ENCODE data around the gene PITPNB.

DNA sequence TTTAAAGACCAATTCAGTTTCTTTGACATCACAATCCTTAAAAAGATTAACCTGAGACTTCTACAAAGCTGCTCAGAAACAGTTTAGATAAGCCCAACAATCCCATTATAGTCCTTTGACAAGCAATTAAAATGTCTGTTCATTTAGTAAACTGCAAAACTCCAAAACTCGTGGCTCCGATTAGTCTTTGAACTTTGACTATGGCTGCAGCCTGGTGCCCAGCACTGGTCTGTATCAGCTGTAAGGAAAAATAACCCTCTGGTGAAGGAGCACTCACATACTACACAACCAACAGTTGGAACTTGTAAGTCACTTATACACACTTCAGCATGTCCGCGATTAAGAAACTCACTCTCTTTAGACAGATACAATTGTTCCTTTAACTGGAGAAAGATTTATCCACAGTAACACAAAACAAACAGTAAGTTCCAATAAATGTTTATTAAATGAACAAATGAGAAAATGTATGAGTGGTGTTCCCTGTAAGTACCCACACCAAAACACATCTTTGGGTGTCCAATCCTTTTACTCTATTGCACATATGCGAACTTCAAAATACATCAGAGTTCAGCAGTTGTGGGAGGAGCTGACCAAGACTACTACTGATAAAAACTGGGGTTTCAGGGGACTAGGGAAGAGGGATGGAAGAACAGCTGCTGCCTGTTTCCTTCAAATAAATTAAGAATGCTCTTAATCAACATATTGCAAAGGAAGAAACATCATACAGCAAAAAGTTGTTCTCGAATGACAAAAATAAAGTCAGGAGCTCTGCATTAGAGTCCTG, 36.4 kb downstream of the PITPNB start:
- TF ChIP-seq POLR2AphosphoS5 (IDR thresholded peaks at IDR 0.05; ENCODE audit: low read depth, low read length) (no peak), CEBPB (IDR thresholded peaks at IDR 0.05; ENCODE audit: low read depth) (no peak), POLR2A (IDR thresholded peaks at IDR 0.05; ENCODE audit: borderline replicate concordance, extremely low read depth, insufficient read depth, insufficient read length) (no peak), SIN3A (IDR thresholded peaks at IDR 0.05; ENCODE audit: low read depth) (no peak), JUND (IDR thresholded peaks at IDR 0.05) (no peak), EZH2 (IDR thresholded peaks at IDR 0.05) (no peak), EGR1 (IDR thresholded peaks at IDR 0.05; ENCODE audit: low read depth) (no peak), EZH2phosphoT487 (IDR thresholded peaks at IDR 0.05; ENCODE audit: borderline replicate concordance) (no peak), ZFX (IDR thresholded peaks at IDR 0.05) (no peak), ELF1 (IDR thresholded peaks at IDR 0.05; ENCODE audit: borderline replicate concordance, low read depth) (no peak), YY1 (IDR thresholded peaks at IDR 0.05; ENCODE audit: extremely low read depth, insufficient replicate concordance, low read depth, low read length) (no peak)
- TF ChIP-seq, protein P1, sequence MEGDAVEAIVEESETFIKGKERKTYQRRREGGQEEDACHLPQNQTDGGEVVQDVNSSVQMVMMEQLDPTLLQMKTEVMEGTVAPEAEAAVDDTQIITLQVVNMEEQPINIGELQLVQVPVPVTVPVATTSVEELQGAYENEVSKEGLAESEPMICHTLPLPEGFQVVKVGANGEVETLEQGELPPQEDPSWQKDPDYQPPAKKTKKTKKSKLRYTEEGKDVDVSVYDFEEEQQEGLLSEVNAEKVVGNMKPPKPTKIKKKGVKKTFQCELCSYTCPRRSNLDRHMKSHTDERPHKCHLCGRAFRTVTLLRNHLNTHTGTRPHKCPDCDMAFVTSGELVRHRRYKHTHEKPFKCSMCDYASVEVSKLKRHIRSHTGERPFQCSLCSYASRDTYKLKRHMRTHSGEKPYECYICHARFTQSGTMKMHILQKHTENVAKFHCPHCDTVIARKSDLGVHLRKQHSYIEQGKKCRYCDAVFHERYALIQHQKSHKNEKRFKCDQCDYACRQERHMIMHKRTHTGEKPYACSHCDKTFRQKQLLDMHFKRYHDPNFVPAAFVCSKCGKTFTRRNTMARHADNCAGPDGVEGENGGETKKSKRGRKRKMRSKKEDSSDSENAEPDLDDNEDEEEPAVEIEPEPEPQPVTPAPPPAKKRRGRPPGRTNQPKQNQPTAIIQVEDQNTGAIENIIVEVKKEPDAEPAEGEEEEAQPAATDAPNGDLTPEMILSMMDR (IDR thresholded peaks at IDR 0.05 in 2 of 3, conservative IDR thresholded peaks at IDR 0.05 in 1 of 3; ENCODE audit: borderline replicate concordance in 1 of 3, insufficient read depth in 1 of 3, low read depth in 2 of 3, low read length in 2 of 3), result no peak
- TF ChIP-seq, protein P2, sequence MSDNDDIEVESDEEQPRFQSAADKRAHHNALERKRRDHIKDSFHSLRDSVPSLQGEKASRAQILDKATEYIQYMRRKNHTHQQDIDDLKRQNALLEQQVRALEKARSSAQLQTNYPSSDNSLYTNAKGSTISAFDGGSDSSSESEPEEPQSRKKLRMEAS (IDR thresholded peaks at IDR 0.05), result no peak

Data from HCT116 (cell line).